NT2/D1 (cell line): ENCODE data around the gene IFITM5.
A peak's percentile ranks its signal among the peaks of the same experiment; 100 is the strongest.
"Not testable (repeated sequence)": the region's sequence is repeated elsewhere in the genome, so short reads cannot be mapped to it uniquely, and the experiment has no call there.

Source experiments
- DNase-seq: peaks from one replicate; pipeline ENCODE4 v3.0.0-alpha.2; 2011; ENCODE audit warnings: low read depth, low spot score
- H3K27me3 ChIP-seq: 2 replicates; pipeline ENCODE4 v1.6.0; 2011; ENCODE audit warnings: mild to moderate bottlenecking; ENCODE audit not compliant: insufficient read length, insufficient read depth
- H3K36me3 ChIP-seq: 2 replicates; pipeline ENCODE4 v1.6.1; 2011; ENCODE audit warnings: mild to moderate bottlenecking, low read length, mixed read lengths; ENCODE audit not compliant: insufficient read depth, insufficient read length
- H3K4me1 ChIP-seq: 2 replicates; pipeline ENCODE4 v1.5.1; 2011; ENCODE audit not compliant: insufficient read depth, insufficient read length
- H3K4me3 ChIP-seq: 2 replicates; pipeline ENCODE4 v1.5.1; 2011; ENCODE audit warnings: low read depth; ENCODE audit not compliant: insufficient read length
- H3K9ac ChIP-seq: 2 replicates; pipeline ENCODE4 v1.6.0; 2011; ENCODE audit warnings: low read depth; ENCODE audit not compliant: insufficient read length
- H3K9me3 ChIP-seq: 2 replicates; pipeline ENCODE4 v1.5.1; 2011; ENCODE audit warnings: mild to moderate bottlenecking, low read length; ENCODE audit not compliant: insufficient read depth
- SUZ12 ChIP-seq: IDR thresholded peaks from 2 replicates; pipeline ENCODE4 v1.6.1; 2011; ENCODE audit not compliant: insufficient read length, insufficient read depth; ENCODE audit errors: extremely low read depth
- YY1 ChIP-seq: IDR thresholded peaks from 2 replicates; pipeline ENCODE4 v1.6.1; 2011; ENCODE audit not compliant: insufficient read length, insufficient read depth
- ZNF274 ChIP-seq: IDR thresholded peaks from 2 replicates; pipeline ENCODE4 v1.6.1; 2011; ENCODE audit warnings: mild to moderate bottlenecking, low read depth, low read length

Gene IFITM5

GRCh38 chr11:312092-312816, 12.9 kb upstream of the IFITM5 start:
- Histone ChIP-seq H3K9me3 (no peaks in the 10 kb centered on the region), H3K4me1 (peaks cover 25% of the 10 kb centered on the region), H3K9ac (peak overlapping the region; percentile 70), H3K36me3 (no peaks in the 10 kb centered on the region), H3K4me3 (no peak overlapping the region), H3K27me3 (no peaks in the 10 kb centered on the region)
- no peak for TF ChIP-seq ZNF274
- TF ChIP-seq SUZ12 = no peak
- no peak for TF ChIP-seq YY1
- no peak for DNase-seq

- peak overlapping the region; percentile 70 for H3K9ac ChIP-seq
- DNase-seq, H3K9me3 ChIP-seq, H3K27me3 ChIP-seq, H3K36me3 ChIP-seq: not testable (repeated sequence)
- H3K4me3 ChIP-seq = peak overlapping the region; percentile 30
- peaks cover 29% of the 10 kb centered on the region for H3K4me1 ChIP-seq
Observed at GRCh38 chr11:311013-311748, 11.9 kb upstream of the IFITM5 start.

DNA sequence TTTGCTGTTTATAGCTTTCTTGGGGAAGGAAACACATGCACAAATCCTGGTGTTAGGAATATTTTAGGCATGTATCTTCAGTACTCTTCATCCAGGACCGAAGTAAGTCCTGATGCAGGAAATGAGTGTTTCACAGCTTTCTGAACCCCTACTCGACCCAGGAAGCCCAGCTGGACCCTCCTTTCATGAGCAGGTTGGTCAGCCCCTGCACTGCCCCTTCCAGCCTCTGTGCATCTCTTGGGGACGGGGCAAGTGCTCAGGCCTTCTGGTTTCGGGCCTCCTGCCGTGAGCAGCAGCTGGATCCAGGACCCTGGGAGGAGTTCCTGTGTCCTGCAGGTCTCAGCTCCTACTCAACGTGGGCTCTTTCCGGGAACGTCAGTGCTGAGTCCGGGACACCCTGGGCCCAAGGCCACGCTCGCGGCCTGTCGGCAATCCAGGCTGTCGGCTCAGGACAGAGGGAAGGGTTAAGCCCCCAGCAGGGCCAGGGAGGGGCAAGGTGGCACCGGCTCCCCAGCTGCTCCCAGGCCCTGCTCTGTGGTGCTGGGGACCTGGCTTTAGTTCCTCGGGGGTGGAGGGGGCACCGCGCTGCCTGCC, 10.8 kb upstream of the IFITM5 start:
- not testable (repeated sequence) for DNase-seq, H3K36me3 ChIP-seq, H3K4me3 ChIP-seq, H3K9me3 ChIP-seq, H3K27me3 ChIP-seq
- peaks cover 23% of the 10 kb centered on the region for H3K4me1 ChIP-seq
- H3K9ac ChIP-seq = peak overlapping the region; percentile 72

GRCh38 chr11:308740-309665, 9.7 kb upstream of the IFITM5 start:
- peaks cover 25% of the 10 kb centered on the region for H3K4me1 ChIP-seq
- H3K9me3 ChIP-seq, H3K27me3 ChIP-seq, H3K36me3 ChIP-seq, H3K4me3 ChIP-seq, DNase-seq: not testable (repeated sequence)
- peak overlapping the region; percentile 53 for H3K9ac ChIP-seq

GRCh38 chr11:307766-308708, 8.7 kb upstream of the IFITM5 start, which contains the start of gene IFITM2:
Gene IFITM2 (plus strand): TSS chr11:307816. CDS start chr11:308193, 377 bp downstream.
- H3K9me3 ChIP-seq, H3K36me3 ChIP-seq, H3K27me3 ChIP-seq: not testable (repeated sequence)
- DNase-seq = peak; percentile 63
- Histone ChIP-seq H3K9ac (peak within 1 kb of the TSS; percentile 42), H3K4me1 (peaks cover 25% of the 10 kb centered on the region), H3K4me3 (peak within 1 kb of the TSS; percentile 9)

- DNase-seq = no peak
- H3K4me1 ChIP-seq = peaks cover 25% of the 10 kb centered on the region
- peak overlapping the region; percentile 42 for H3K9ac ChIP-seq
- no peaks in the 10 kb centered on the region for H3K27me3 ChIP-seq
- H3K4me3 ChIP-seq = no peak overlapping the region
- no peaks in the 10 kb centered on the region for H3K36me3 ChIP-seq
- H3K9me3 ChIP-seq = no peaks in the 10 kb centered on the region
- TF ChIP-seq ZNF274 (no peak), SUZ12 (no peak), YY1 (no peak)
Observed at GRCh38 chr11:306645-307371, 7.5 kb upstream of the IFITM5 start.
